ENCODE data around the gene TNFSF18.

The TNFSF18 gene

DNA sequence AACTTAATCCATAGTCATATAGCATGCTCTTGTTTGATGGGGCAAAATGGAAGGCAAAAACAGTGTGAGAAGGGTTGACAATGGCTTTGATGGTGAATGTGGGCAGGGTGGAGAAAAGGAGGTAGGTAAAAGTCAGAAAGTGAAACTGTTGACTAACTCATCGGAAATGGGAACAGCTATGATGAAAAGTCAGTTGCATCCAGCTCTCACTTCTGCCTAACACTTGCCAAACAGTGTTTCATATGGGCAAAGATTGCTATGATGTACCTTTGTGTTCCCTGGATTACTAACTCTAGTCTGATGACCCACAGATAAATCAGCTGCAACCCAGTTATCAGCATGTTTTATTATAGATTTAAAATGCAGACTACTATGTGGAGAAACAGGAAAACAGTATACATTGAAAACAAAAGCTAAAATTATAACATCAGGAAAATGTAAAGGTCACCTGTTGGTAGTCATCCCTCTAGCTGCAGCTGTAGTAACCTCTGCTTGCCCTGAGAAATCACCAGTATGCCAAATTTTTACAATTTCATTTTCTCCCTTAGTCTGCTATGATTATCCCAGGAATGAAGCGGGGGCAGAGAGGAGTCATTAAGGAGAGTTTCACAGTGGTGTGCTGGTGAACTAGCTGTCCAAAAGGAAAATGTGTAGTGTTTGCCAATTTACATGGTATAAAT lies 11.7 kb downstream of the TNFSF18 start:
- DNase-seq = no peak

DNA sequence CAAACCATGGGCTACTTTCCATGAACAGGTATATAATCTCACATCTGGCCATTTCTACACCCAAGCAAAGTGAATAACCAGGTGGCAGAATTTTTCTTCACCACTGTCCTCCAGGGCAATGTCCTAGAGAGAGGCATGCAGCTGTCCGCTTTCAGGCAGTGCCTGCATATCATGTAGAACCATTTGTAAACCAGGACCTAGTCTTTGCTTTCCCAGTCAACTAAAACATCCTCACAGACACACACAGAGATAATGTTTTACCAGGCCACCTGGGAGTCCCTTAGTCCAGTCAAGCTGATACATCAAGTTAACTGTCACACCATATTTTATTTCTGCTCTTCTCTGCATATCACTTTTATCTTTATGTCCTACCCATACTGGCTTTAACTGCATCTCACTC lies 26.2 kb downstream of the TNFSF18 start:
- DNase-seq = no peak

DNA sequence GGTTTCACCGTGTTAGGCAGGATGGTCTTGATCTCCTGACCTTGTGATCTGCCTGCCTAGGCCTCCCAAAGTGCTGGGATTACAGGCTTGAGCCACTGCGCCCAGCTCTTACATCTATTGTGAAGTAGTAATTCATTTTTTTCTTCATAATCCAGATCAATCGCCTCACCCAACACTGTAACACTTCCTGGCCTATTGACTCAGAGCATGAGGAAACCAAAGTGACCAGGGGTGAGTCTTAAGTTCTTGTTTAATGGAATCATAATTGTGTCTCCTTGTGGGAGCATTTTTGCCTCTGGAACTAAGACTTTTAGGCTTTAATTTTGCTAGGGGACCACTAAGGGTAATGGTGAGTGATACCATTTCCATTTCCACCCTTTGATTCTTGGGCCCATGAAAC lies 27.4 kb downstream of the TNFSF18 start:
- DNase-seq = no peak

DNA sequence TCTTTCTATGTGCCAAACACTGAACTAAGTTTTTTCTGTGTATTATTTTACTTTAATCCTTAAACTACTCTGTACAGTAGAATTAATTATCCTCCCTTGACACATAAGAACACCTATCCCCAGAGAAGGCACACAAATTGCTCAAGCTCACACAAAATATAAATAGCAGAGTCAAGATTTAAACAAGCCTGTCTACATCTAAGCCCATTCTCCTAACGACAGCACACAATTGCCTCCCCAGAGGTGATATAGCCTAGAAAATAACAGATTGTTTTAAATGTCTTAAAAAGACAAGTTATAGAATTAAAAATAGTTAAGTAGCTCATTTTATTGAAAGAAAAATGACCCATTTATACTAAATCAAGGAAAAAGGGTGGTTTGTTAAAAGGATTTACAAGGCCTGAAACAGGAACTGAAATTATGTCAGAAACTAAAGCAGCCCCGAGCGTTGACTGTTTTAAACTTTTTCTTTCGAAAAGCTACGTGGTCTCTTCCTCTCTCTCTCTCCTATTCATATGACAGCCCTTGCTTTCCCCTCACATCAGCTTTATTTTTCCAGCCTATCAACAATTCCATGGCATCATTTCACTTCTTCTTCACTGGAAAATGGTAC lies 30.5 kb downstream of the TNFSF18 start:
- DNase-seq = no peak

DNA sequence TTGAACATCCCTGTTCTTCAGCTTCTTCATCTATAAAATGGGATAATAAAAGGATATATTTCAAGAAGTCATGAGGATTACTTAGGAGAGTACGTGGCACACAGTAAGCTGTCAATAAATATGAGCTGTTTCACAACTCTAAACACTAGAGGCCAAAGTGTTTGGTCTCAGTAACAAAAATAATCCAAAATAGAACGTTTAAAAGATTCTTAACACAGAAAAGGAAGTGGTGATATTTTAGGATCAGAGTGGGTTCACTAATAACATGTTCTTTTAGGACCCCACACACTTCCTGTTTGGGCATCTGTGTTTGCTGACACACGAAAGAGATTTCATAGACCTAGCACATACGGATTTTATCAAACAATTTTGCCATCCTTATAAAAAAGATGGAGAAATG lies 32.9 kb downstream of the TNFSF18 start:
- no peak for DNase-seq

DNA sequence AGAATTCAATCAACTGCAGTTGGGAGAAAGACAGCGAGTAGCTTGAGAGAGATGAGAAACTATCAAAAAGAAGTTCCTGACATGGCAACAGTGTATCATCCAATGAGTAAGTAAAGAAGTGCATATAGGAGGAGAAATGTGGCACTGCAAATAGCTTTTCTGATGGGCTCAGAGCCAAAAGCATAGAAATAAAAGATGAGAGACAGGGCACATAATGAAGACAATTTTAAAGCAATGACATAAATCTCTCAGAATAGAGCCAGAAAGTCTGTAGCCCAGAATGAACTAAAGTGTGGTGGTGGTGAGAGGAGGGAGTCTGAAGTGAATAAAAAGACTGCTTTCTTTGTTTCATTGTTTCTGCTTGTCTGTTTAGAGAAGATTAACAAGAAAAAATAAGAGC lies 34.3 kb downstream of the TNFSF18 start:
- DNase-seq = no peak

DNA sequence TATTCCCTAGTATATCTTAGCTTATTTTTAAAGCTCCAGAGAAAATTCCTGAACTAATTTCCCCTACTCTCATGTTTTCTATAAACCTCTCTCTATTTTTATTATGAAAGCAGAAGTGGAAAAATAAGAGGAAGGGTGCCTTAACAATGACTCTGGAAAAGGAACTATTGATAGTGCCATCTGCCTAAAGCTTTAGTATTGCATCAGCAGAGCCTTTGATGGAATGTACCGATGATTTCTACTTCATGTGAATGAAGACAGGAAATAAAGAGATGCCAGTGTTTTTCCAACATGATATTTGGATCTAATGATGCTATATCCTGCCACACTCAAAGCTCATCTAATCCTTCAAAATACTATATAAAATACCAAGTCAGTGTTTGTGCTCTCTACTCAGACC lies 35.1 kb downstream of the TNFSF18 start:
- no peak for DNase-seq

DNA sequence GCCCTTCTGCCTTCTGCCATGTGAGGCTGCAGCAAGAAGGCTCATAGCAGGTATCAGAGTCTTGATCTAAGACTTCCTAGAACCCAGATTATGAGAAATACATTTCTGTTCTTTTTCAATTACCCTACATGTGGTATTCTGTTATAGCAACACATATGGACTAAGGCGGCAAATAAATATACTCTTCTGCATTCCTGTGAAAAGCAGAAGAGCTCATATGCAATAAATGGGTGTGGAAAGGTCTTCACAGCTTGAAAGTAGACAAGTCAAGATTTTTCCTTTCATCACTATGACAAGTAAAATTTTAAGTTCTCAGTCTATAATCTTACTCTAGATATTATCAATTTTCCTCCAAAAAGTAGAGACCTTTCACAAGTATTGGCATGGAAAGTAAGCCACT lies 36.6 kb downstream of the TNFSF18 start:
- no peak for DNase-seq

DNA sequence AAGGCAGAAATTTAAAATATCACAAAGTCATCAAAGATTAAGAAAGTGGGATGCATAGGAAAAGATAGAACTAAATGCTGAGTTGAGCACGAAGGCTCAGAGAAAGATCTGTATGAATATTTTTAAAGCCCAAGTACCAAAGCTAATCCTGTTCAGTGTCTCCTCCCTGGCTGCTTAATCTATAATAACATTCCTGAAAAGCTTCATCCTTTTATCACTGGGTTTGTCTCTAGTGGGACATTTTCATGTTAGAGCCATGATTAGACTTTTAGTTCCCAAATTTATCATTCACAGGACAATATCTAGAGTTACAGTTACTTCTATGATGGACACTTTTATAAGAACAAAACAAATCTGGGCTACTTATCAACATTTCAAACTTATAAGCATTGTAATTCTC lies 38.6 kb downstream of the TNFSF18 start:
- no peak for DNase-seq

DNA sequence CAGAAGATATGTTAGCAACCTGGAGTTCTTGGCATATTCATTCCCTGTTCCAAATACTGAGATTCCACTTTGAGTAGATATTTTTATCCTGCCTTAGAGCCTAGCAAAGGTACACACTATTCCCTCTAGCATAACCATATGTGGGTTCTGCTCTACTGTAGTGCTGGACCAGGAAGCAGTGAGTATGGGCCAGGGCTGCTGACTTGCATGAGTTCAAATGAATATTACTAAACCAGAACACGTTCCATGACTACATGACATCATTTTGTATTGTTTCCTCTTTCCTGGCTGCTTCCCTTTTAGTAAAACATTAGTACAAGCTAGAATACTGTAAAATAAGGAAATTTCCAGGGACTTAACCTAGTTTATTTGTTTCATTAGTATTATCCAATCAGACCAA lies 41.1 kb downstream of the TNFSF18 start:
- no peak for DNase-seq

DNA sequence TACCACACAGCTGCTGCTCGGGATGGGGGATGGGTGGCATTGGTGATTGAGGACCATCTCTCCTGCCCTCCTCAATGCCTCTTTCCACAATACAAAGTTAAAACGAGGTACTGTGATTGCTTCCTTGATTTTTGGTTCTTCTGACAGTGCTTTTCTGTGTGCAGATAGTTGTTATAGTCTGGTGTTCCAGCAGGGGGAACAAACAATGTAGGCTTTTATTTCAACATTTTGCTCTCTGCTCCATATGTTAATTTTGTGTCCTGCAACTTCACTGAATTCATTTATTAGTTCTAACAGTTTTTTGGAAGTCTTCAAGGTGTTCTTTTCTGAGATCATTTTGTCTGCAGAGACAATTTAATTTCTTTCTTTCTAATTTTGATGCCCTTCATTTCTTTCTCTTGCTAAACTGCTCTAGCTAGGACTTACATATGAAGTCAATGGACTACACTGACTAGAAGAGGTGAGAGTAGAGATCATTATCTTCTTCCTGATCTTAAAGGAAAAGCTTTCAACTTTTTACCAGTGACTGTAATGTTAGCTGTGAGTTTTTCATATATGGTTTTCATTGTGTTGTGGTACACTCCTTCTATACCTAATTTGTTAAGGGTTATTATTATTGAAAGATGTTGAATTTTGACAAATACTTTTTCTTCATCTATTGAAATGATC lies 45.4 kb downstream of the TNFSF18 start:
- DNase-seq = no peak

DNA sequence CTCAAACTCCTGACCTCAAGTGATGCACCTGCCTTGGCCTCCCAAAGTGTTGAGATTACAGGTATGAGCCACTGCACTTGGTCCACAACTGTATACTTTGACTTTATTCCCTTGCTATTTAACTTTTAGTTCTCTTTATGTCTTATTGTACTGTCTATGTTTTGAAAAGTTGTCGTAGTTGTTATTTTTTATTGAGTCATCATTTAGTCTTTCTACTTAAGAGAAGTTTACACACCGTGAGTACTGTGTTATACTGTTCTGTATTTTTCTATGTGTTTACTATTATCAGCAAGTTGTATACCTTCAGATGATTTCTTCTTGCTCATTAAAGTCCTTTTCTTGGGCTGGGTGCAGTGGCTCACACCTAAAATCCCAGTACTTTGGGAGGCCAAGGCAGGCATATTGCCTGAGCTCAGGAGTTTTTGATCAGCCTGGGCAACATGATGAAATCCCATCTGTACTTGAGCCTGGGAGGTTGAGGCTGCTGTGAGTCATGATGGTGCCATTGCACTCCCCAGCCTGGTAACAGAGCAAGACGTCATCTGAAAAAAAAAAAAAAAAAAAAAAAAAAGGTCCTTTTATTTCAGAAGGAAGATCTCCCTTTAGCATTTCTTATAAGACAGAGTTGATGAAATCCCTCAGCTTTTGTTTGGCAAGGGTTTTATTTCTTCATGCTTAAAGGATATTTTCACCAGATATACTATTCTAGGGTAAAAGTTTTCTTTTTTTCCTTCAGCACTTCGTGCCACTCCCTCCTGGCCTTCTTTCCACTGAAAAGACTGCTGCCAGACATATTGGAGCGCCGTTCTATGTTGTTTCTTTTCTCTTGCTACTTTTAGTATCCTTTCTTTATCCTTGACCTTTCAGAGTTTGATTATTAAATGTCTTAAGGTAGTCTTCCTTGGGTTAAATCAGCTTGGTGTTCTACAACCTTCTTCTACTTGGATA lies 47.6 kb downstream of the TNFSF18 start:
- no peak for DNase-seq

DNA sequence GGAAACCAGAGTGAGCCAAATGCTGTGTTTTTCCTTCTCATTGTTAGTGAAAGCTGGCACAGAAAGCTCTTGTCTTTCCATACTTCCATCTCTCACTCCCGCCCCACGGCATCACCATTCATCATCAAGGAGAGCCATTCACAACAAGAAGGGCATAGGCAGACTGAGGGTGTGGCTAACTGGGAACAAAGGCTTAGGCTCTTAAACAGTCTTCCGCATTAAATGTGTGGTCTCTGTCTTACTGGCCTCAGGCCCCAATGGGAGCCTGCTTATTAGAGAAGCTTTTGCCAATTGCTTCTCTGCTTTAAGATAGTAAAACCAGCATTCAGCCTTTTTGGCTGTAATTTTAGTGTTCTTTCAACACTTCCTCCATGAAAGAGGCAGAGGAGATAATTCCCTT lies 51.4 kb downstream of the TNFSF18 start:
- DNase-seq = no peak

DNA sequence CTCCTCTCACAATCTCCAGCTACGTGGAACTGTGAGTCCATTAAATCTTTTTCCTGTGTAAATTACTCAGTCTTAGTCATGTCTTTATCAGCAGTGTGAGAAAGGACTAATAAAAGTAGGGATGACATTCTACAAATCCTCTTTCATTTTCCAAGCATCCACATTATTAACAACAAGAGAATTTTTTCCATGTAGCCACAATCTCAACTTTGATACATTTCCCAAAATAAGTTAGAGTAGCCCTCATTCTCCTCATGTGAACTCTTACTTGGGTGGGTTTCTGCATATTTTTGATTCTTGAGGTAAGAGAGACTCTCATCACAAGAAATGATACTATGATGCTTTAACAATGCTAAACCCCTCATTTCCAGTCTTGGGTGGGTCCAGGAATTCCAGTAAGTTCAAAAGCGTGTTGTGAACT lies 52.8 kb downstream of the TNFSF18 start:
- DNase-seq = no peak

DNA sequence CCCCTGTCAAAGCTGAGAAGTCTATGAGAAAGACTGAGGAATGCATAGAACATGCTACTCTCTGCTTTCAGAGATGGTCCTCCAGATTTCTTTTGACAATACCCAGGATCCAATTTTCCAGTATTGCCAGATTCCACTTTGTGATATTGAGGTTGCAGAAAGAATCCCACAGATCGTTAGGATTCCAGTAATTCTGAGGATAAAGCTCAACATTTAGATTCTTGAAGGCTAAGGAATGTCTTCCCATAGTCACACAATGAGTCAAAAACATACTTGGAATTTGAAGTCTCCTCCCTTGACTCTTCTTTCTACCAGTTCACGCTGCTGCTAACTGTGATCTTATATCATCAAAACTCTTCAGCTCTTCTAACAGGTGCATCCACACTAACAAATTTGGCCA lies 57.1 kb downstream of the TNFSF18 start:
- no peak for DNase-seq

DNA sequence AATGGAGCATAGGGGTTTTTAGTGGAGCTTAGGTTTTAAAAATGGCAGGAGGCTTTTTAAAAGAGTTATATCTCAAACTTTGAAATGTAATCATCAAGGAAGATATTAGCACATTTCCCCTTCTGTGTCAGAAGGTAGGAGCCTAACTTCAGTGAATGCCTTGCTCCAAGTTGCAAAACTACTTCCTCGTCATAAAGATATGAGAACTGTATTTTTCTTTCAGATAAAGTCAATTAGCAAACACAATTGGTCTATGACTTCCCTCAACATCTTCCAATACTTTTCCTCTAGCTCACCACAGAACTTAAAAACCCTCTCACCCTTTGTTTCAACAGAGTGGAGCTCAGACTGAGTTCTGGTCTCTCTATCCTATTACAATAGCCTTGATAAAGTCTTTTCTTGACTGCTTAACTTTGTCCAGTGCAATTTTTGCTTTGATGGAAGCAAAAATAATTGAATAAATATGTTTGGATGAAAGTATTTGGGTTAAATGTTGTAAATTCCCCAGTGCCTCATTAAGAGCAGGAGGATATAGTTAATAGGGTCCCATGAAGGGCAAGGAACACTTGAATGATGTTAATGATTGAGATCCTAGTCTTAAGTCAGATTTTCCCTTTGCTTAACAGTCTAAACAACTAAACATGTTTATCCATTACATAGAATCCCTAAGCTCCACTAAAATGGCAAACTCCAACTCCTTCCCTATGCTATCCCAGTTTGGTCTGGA lies 58.9 kb downstream of the TNFSF18 start:
- no peak for DNase-seq

DNA sequence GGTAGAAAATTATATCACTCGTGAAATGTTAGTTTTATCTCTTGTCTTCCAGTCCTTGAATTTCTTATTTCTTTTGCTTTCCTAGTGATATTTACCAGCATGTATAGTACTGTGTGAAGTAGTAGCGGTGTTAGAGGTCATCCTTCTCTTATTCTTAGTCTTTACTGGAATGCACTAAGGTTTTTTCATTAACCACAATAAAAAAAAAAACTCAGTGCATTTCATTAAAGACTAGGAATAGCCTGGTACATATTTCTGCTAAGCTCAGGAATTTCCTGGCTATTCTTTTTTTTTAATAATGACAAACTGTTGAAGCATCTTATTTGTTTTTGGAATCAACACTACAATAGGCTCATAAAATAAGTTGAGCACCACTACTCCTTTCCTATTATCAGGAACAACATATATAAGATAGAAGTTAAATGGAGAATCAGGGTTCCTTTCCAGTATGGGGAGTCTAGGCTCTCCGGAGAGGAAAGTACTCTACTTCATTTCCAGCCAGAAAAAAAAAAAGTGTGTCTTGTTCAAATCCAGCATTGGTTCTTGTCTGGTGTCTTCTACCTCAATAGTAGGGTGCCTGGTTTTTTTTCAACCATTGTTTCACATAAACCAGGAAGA lies 60.0 kb downstream of the TNFSF18 start:
- no peak for DNase-seq

All from CD4-positive, alpha-beta T cell treated with Interleukin-17A for 1 hour (primary cell).